ENCODE measurements around the gene PLEKHA6.

DNA sequence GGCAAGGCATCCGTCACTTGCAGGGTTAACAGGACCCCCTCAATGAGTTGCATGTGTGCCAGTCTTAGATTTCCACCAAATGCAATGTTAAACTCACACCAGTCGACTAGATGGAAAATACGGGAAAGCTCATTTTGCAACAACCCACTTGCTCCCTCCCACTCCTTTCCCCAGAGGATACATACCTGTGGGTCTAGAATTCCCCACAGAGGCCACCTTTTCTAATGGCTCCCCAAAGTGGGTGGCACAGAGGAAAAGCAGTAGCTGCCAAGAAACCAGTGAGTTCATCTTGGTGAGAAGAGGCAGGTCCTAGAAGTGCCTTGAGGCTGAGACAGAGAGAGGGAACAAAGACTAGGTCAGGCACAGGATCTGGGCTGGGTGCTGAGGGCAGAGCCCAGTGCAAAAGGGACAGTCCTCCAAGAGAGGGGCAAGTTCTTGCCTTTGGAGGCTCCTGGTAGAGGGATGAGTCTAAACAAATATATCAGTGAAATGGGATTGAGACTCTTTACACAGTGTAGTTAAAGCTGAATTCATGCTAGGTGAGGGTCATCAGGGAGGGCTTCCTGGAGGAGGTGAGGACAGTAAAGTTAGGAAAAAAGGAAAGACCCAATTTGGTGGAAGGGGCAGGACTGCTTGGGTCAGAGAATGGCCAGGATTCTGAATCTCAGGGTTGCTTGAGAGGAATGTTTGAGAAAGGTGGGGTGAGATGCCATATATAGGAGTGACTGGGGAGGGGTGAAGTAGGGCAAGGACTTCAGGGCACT is 167.0 kb downstream of the PLEKHA6 start:
- TF ChIP-seq SRF (IDR thresholded peaks at IDR 0.05; ENCODE audit: low read depth, low read length) = no peak
- no peak for TF ChIP-seq CTCF (IDR thresholded peaks at IDR 0.05; ENCODE audit: control extremely low read depth in 1 of 3, insufficient read depth in 1 of 3, low read depth in 1 of 3, low read length in 3 of 3)
- TF ChIP-seq KDM1A (IDR thresholded peaks at IDR 0.05; ENCODE audit: borderline replicate concordance, low read length) = no peak
- no peak for TF ChIP-seq YY1 (IDR thresholded peaks at IDR 0.05; ENCODE audit: low read depth, low read length)
- no peak for TF ChIP-seq EP300 (IDR thresholded peaks at IDR 0.05; ENCODE audit: borderline replicate concordance in 1 of 2, low read depth in 2 of 2, low read length in 2 of 2)
- no peak for TF ChIP-seq RBBP5 (IDR thresholded peaks at IDR 0.05; ENCODE audit: borderline replicate concordance, low read depth, low read length)
- no peak for TF ChIP-seq POLR2AphosphoS5 (IDR thresholded peaks at IDR 0.05; ENCODE audit: low read depth, low read length)
